CD4-positive, alpha-beta T cell treated with Interleukin-12 subunit alpha and Interleukin-12 subunit beta, for 1 hour (primary cell): ENCODE results near the gene BTF3.

Experiments used
- DNase-seq: peaks from one replicate; pipeline ENCODE4 v3.0.0-alpha.2; 2020

BTF3 gene

DNA sequence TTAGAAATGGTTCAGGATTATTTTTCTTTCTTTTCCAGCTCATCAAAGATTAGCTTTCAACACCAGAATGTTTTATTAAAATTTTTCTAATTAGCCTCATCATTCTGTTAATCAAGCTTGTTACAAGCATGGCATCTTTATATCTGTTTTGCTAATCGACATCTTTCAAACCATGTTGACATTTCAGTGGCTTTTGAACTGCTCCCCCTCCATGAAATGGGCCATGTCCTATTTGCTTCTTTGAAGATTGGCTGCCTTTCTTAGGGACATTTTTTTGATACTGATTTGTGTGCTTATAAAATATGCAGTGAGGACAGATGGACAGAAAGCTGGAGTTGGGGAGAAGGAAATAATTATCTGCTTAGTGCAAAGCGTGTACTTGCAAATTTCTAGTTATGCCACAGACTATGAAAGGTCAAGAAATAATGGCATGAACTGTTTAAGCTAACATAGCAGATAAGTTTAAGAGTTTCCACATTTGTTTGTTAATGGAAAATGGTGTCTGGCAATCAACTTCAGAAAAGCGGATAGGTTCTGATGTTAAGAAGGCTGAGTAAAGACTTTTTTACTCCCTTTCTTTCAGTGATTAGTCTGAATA, 27.5 kb downstream of the BTF3 start:
- no peak for DNase-seq

DNA sequence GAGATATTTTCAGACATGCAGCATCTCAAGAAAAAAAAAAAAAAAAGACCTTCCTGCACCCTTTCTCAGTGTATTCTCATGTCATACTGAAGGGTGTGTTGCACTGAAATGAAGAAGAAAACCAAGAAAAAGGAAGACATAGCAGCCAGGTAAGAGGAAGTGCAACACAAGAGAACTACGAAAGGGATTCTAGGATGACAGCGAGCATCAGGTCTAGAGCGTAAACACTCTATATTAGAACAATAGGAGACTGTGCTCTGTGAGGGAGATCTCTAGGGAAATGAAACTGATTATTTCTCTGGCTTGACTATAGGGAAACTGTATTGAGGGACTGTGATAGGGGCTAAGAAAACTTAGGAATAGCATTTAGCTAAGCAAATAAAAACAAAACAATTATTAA, 30.0 kb downstream of the BTF3 start:
- DNase-seq, result no peak

DNA sequence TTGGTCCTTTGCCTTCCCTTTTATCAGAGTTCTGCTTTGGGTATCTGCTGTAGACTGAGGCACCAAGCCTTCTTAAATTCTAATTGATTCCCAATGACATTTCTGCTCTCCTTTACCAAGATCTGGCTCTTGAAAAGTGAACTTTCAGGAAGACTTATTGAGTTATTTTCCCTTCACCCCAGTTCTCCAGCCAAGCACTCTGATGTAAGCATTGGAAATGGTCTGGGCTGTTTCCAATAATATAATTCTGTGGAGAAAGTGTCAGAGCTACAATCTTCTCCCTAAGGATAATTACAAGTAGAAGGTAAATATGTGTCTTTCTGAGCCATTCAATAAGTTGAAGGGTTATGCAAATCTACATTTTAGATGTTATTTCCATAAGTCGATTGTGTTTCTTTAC, 30.8 kb downstream of the BTF3 start:
- no peak for DNase-seq

DNA sequence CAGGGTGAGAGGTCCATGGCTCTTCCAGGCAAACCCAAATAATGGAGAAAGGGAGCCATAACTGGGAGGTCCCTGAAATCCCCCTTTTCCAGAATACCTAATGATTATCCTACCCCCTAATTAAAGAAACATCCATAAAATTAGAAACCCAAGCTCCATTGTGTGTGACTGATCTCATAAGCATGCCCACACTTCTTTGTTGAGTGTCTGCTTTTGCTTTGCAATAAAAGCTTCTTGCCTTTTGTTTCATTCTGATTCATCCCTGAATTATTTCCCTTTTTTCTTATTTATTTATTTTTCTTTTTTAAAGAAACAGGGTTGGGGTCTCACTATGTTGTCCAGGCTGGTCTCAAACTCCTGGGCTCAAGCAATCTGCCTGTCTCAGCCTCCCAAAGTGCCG, 33.1 kb downstream of the BTF3 start:
- DNase-seq, result no peak

DNA sequence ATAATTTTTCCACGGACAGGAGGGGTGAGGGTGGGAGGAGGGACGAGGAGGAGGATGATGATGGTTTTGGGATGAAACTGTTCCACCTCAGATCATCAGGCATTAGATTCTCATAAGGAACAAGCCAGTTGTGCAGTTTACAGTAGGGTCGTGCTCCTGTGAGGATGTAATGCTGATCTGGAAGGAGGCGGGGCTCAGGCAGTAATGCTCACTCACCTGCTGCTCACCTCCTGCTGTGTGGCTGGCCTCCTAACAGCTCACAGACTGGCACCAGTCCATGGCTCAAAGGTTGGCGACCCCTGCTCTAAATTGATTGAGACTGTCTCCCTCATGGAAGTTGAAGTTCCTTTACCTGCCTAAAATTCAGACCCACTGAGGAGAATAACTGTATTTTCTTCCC, 34.0 kb downstream of the BTF3 start:
- DNase-seq, result no peak

DNA sequence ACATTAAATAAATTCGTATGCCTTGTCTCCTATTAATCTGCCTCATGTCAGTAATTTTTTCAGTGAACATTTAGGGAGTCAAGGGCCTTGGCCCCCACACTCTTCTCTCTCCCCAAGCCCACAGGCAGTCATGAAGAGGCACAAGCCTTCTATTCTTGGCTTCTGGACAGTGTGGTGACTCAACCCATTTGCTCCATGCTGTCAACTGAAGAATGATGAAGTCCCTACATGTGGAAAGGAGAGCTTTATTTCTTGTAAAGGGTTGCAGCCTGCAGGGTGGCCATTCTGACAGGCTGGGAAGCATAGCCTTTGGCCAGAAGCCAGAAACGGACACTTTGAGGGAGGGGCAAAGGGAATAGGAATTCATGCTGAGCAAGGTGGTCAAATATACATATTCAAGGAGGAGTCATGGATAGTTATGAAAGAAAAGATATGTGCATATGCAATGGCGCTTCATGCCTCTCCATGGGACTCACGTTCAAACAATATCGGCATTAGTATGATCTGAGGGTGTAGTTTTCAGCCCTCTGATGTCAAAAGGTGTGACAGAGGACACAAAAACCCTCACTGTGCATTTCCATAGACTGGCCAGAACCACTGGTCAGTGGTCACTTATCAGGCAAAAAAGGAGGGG, 35.9 kb downstream of the BTF3 start:
- no peak for DNase-seq

DNA sequence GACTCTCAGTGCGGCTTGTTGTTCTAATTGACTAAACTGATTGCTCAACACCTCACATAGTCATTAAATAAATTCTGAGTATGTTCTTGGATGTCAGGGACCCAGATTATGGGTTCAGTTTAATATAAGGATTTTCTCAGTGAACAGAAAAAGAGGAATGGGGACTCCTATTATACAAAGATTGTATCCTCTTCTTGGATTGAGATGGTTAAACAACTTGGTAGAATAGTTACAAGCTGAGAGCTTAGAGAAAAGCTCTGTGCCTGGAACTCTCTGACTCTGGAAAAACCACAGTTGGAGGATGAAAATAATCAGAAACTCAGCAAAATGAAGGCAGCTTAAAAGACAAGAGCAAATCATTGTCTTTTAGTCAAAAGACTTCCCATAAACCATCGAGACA, 36.7 kb downstream of the BTF3 start:
- no peak for DNase-seq

DNA sequence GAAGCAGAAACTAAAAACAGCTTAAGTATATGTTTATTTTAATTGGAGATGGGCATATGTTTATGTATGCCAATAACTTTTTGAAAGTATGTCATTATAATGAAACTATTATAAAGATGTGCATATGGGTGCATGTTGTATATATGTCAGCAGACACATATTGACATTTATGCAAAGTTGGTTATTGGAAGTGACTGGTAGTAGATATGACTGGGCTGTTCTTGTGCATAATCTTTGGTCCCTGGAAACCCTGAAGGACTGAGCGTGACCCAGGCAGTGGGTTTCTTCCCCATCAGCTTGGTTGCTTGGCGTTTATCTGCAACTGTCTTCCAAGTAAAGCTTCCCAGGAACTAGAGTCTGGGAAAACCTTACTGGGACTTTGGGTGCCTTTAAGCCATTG, 41.5 kb downstream of the BTF3 start:
- DNase-seq, result no peak

DNA sequence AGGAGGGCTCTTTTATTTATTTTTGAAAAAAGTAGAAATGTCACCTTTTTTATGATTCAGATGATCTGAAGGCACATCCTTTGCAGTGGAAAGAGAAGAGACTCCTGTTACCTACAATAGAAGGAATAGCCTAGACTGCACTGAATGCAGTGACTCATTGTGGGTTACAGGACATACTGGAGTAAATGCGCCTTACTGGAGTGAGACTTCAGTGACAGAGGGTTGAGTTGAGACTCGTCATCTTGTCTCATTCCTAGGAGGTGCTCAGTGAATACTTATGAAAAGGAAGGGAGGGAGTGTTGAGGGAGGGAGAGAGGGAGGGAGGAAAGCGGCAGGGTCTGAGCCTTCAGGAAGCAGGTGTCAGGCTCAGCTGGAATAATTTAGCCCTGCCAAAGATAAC, 42.0 kb downstream of the BTF3 start:
- DNase-seq, result no peak

DNA sequence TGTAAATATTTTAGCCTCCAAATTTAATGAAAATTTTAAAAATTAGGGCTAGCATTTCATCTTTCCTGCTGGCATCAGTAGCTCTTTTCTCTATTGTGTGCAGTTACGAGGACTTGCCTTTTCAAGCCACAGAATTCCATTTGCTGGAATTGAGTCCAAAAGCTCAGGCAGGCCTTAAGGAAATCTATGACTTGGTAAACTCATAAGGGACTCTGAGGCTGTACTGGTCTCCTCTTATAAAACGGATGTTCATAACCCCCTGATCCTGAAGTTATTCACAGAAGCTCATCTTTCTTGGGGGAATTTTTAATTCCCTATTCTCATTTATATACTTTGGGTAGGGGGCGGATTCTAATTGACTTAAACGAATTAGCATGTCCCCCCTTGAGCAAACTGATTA, 43.8 kb downstream of the BTF3 start:
- no peak for DNase-seq

DNA sequence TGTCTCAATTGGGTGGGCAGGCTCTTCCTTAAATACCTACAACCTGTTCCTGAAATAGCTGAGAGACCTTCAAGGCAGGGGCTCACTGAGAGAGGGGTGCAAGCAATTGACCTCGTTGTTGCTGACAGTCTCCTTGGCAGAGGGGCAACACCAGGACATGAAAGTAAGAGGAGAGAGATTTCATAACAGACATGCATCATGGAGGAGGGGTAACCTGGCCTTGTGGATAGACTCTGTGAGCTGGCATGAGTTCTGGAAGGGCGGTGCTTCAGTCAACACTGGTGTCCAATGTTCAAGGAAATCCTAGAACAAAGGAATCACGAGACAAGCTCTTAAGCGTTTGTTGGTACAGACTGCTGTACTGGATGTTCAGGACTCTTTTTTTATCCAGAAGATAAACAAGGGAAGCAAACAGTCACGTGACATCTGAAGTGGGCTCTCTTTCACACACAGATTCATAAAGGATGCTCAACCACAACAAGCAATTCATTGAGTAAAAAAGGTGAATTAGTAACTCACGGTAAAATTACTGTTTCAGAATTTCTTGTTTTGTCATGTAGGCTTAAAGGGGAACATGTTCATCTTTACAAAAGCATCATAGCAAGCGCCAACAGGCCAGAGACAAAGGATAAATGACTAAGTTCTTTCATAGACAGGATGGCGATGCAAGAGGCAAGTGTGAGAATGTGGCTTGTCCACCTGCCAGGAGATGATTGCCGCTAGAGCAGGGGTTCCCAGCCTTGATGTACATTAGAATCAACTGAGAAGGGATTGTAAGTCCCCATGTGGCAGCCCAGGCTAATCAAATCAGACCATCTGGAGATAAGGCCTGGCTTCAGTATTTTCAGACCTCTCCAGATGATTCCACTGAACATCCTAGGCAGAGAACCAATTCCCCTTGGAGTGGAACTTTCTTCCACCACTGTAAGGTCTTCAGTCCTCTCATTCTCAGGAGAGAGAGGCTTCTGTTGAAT, 46.5 kb downstream of the BTF3 start:
- no peak for DNase-seq

DNA sequence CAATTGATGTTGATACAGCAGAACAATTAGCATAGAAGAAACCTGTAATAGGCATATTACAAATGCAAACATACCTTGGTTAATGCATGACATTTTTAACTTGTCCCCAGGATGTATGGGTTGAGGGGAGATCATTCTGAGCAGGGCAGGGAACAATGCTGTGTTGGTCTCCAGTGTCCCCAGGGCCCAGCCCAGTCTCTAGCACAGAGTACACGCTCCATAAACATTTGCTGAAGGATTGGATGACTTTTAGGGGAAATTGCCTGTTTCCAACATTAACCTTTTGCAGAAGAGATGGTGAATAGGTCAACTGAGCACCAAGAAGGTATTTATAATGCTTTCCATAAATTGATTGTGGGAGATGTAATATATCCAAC, 47.1 kb downstream of the BTF3 start:
- DNase-seq, result no peak

DNA sequence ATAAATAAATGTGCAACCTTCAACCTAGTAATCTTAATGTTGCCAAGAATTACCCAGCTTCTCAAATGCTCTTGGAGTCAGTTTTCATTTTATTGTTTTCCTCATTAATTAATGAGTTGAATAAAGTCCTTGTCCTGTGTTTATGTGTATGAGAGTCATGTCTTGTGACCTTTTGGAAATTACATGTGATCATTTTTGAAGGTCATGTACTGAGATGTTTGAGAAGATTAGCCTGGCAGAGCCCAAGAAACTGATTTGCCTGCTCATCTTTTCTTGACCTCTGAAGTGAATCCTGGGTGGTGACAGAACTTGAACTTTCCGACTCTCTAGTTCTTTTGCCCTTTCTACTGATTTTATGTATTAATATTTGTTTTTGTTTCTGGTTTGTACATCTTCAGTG, 51.8 kb downstream of the BTF3 start:
- no peak for DNase-seq

DNA sequence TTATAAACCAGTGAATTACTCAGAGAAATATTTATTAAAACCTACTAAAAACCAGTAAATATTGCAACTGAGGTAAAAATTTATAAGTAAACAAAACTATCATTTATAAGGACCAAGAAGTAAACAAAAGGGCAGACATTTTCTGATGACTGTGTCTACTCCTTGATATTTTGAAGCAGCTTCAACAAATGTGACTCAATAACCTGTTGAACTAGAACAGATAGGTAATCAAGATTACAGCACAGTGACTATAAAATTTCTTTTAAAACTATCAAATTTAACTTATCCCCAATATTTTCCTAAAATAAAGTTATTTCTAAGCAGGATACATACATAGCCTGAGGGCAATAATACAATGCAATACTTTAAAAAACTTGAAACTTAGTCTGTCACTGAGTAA, 54.4 kb downstream of the BTF3 start:
- no peak for DNase-seq
